Smooth muscle cell (in vitro differentiated cells): ENCODE data around the gene SPRY4. TPM values are rescaled to one million over a fixed set of nuclear protein-coding genes. Genes with fewer than 3 reads are reported as not detected.
A peak's percentile ranks its signal among the peaks of the same experiment; 100 is the strongest.

Experiments used
- DNase-seq: peaks from one replicate; lab custom pipeline; 2025; ENCODE audit not compliant: unreplicated experiment; lab: John Stamatoyannopoulos, UW
- H2AFZ ChIP-seq: fragments of 200-600 bp; sonication (generic); 2 replicates; pipeline ENCODE4 v1.6.0; 2016; ENCODE audit warnings: antibody characterized with exemption, low read depth, mild to moderate bottlenecking
- H3F3A ChIP-seq: fragments of 200-600 bp; sonication (generic); 2 replicates; pipeline ENCODE4 v1.6.0; 2017; ENCODE audit warnings: antibody characterized with exemption, low read depth
- H3K27ac ChIP-seq: fragments of 200-600 bp; sonication (generic); 2 replicates; pipeline ENCODE4 v1.5.1; 2016; ENCODE audit warnings: low read depth, mild to moderate bottlenecking
- H3K27me3 ChIP-seq: fragments of 200-600 bp; sonication (generic); 2 replicates; pipeline ENCODE4 v1.6.1; 2016; ENCODE audit warnings: low read depth, mild to moderate bottlenecking
- H3K36me3 ChIP-seq: fragments of 200-600 bp; sonication (generic); 2 replicates; pipeline ENCODE4 v1.5.1; 2016; ENCODE audit warnings: low read depth
- H3K4me1 ChIP-seq: fragments of 200-600 bp; sonication (generic); 2 replicates; pipeline ENCODE4 v1.5.1; 2016; ENCODE audit warnings: low read depth
- H3K4me2 ChIP-seq: fragments of 200-600 bp; sonication (generic); 2 replicates; pipeline ENCODE4 v1.6.0; 2016; ENCODE audit warnings: mild to moderate bottlenecking
- H3K4me3 ChIP-seq: fragments of 200-600 bp; sonication (generic); 2 replicates; pipeline ENCODE4 v1.5.1; 2016; ENCODE audit warnings: mild to moderate bottlenecking
- H3K79me2 ChIP-seq: fragments of 200-600 bp; sonication (generic); 2 replicates; pipeline ENCODE4 v1.6.0; 2016; ENCODE audit warnings: low read depth, mild to moderate bottlenecking
- H3K9ac ChIP-seq: fragments of 200-600 bp; sonication (generic); 2 replicates; pipeline ENCODE4 v1.6.0; 2016; ENCODE audit warnings: low read depth
- H3K9me3 ChIP-seq: fragments of 200-600 bp; sonication (generic); replicated peaks from 2 replicates; pipeline ENCODE4 v1.5.1; 2016; ENCODE audit warnings: low read depth
- H4K20me1 ChIP-seq: fragments of 200-600 bp; sonication (generic); 2 replicates; pipeline ENCODE4 v1.6.0; 2016; ENCODE audit warnings: low read depth
- WGBS: methylation state at CpG from one replicate; pipeline ENCODE4 v1.1.7; 2016; ENCODE audit warnings: low lambda C conversion rate; 5-methylcytosine and 5-hydroxymethylcytosine counted together
- polyA plus RNA-seq: library from polyadenylated mRNA; unstranded; fragments of >200 nt; fragmentation: Nextera tagmentation; extraction: Ambion mirVana; gene quantifications from 2 replicates; pipeline ENCODE4 v1.2.1, GENCODE V29; 2016
- total RNA-seq: library from RNA; depleted of rRNA; stranded (reverse); fragments of >200 nt; gene quantifications from 2 replicates; pipeline ENCODE4 v1.2.3, GENCODE V29; 2014
- TF ChIP-seq, protein P1 (sequence below): fragments of 200-600 bp; sonication (generic); IDR thresholded peaks from 2 replicates; pipeline ENCODE4 v1.5.1; 2017; ENCODE audit warnings: borderline replicate concordance, mild to moderate bottlenecking, antibody characterized with exemption; ENCODE audit not compliant: insufficient read depth, poor library complexity, severe bottlenecking

SPRY4 gene
- total and polyA plus RNA-seq, 2 experiments from 2014 or later, result 49.3 to 74.2 TPM

DNA sequence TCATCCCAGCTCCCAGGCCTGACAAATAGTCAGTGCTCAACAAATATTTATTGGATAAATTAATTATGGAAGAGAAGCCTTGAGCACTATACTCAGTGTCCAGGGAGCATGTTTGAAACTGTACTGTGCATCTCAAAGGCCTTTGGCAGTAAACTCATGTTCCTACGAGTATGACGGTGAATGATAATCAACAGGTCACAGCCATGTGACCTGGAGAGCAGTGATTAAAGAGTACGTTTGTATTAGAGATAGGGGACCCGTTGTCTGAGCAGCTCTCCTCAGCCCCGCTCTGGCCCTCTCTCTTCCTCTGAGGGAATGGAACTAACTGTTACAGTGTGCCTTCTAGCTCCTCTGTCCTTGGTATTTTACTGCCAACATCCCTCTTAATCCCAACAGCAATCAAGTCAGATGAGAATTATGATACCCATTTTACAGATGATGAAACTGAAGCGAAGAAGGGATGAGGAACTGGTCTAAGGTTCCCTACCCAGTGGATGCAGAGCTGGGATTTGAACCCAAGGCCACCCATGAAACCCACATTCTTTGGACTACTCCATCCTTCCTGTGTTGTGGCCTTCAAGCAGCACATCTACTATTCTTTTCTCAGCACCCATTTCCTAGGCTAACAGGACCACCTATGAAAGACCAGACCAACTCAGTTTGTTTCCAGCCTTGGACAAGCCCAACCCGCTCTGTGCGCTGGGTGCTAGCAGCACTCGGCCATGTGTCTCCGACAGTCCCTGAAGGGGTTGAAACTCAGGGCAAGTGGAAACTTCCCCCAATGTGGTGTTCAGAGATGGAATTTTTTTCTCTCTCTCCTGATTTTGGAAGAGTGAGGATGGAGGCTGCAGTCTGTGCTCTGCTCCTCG, 34.9 kb downstream of the SPRY4 start:
- Histone ChIP-seq H3K4me2 (no peak overlapping the region), H3K9me3 (no peaks in the 10 kb centered on the region), H2AFZ (no peak overlapping the region), H3K9ac (no peak overlapping the region), H3K4me1 (peaks cover 8% of the 10 kb centered on the region), H3K4me3 (no peak overlapping the region), H3K27me3 (no peaks in the 10 kb centered on the region), H3K27ac (no peak overlapping the region), H3K79me2 (peaks cover 11% of the 10 kb centered on the region), H3F3A (peaks cover 14% of the 10 kb centered on the region), H3K36me3 (no peaks in the 10 kb centered on the region), H4K20me1 (no peaks in the 10 kb centered on the region)
- DNase-seq, result no peak
- TF ChIP-seq, protein P1, sequence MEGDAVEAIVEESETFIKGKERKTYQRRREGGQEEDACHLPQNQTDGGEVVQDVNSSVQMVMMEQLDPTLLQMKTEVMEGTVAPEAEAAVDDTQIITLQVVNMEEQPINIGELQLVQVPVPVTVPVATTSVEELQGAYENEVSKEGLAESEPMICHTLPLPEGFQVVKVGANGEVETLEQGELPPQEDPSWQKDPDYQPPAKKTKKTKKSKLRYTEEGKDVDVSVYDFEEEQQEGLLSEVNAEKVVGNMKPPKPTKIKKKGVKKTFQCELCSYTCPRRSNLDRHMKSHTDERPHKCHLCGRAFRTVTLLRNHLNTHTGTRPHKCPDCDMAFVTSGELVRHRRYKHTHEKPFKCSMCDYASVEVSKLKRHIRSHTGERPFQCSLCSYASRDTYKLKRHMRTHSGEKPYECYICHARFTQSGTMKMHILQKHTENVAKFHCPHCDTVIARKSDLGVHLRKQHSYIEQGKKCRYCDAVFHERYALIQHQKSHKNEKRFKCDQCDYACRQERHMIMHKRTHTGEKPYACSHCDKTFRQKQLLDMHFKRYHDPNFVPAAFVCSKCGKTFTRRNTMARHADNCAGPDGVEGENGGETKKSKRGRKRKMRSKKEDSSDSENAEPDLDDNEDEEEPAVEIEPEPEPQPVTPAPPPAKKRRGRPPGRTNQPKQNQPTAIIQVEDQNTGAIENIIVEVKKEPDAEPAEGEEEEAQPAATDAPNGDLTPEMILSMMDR, result no peak
- 69% methylated on average over 11 of the region's 11 CpGs for WGBS

DNA sequence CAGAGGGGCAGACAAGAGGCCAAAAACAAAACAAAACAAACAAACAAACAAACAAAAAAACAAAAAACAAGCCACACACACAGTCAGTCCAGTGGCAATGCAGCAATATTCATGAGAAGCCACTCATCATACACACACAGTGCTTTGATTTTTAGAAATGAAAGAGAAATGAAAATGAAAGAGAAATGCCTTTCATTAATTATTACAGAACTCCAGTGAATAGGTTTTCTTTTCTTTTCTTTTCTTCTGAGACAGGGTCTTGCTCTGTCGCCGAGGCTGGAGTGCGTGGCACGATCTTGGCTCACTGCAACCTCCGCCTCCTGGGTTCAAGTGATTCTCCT, 36.9 kb downstream of the SPRY4 start:
- peaks cover 8% of the 10 kb centered on the region for H3K4me1 ChIP-seq
- no peak overlapping the region for H2AFZ ChIP-seq
- H3K4me3 ChIP-seq, result no peak overlapping the region
- no peaks in the 10 kb centered on the region for H4K20me1 ChIP-seq
- peaks cover 12% of the 10 kb centered on the region for H3F3A ChIP-seq
- H3K4me2 ChIP-seq, result peak overlapping the region; percentile 28
- no peaks in the 10 kb centered on the region for H3K36me3 ChIP-seq
- H3K9me3 ChIP-seq, result no peaks in the 10 kb centered on the region
- peaks cover 5% of the 10 kb centered on the region for H3K79me2 ChIP-seq
- TF ChIP-seq, protein P1, result no peak
- no peak overlapping the region for H3K9ac ChIP-seq
- H3K27me3 ChIP-seq, result no peaks in the 10 kb centered on the region
- DNase-seq, result no peak
- H3K27ac ChIP-seq, result peak overlapping the region; percentile 36
- WGBS, result 87% methylated on average over 5 of the region's 5 CpGs

DNA sequence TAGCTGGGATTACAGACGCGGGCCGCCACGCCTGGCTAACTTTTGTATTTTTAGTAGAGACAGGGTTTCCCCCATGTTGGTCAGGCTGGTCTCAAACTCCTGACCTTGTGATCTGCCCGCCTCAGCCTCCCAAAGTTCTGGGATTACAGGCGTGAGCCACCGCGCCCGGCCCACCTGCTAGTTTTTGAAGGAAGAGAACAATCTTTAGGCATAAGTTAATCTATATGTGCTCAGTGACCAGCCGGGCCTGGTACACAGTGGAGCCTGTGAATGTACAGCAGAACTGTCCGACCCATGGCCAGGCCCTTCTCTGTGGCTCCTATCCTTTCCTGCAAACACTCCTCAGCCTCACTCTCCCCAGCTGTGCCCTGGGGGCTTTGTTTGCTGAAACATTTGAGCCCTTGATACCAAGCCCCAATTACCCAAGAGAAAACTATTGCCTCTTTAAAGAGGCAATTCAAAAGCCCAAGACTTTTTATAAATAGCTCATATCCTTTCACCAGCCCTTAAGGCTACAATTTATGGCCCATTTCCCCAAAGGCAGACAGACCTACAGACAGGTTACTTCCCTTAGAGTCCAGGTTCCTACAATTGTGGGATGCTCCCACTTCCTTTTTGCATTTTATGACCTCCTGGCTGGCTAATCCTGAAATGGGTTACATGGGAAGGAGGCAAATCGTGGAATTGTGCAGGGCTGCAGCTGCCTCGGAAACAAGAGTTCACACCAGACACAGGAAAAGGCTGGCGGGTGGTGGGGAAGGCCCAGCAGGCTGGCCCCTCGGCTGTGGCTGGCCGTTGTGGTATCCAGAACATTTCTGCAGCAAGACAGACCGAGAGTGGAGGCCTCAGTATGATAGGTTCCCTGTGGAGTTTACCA, 37.5 kb downstream of the SPRY4 start:
- H3K4me1 ChIP-seq, result peaks cover 8% of the 10 kb centered on the region
- H3K9me3 ChIP-seq, result no peaks in the 10 kb centered on the region
- no peaks in the 10 kb centered on the region for H3K36me3 ChIP-seq
- H3K79me2 ChIP-seq, result peaks cover 3% of the 10 kb centered on the region
- no peaks in the 10 kb centered on the region for H4K20me1 ChIP-seq
- H3K4me3 ChIP-seq, result no peak overlapping the region
- TF ChIP-seq, protein P1, result no peak
- peak overlapping the region; percentile 28 for H3K4me2 ChIP-seq
- H3K9ac ChIP-seq, result no peak overlapping the region
- H3K27ac ChIP-seq, result peak overlapping the region; percentile 36
- DNase-seq, result peak; percentile 10
- H3K27me3 ChIP-seq, result no peaks in the 10 kb centered on the region
- 62% methylated on average over 17 of the region's 17 CpGs for WGBS
- no peak overlapping the region for H2AFZ ChIP-seq
- H3F3A ChIP-seq, result peaks cover 12% of the 10 kb centered on the region
